ENCODE data around the gene DENND6B. TPM values are rescaled to one million over a fixed set of nuclear protein-coding genes. Genes with fewer than 3 reads are reported as not detected.
"Not testable (repeated sequence)": the region's sequence is repeated elsewhere in the genome, so short reads cannot be mapped to it uniquely, and the experiment has no call there.

Gene DENND6B, protein sequence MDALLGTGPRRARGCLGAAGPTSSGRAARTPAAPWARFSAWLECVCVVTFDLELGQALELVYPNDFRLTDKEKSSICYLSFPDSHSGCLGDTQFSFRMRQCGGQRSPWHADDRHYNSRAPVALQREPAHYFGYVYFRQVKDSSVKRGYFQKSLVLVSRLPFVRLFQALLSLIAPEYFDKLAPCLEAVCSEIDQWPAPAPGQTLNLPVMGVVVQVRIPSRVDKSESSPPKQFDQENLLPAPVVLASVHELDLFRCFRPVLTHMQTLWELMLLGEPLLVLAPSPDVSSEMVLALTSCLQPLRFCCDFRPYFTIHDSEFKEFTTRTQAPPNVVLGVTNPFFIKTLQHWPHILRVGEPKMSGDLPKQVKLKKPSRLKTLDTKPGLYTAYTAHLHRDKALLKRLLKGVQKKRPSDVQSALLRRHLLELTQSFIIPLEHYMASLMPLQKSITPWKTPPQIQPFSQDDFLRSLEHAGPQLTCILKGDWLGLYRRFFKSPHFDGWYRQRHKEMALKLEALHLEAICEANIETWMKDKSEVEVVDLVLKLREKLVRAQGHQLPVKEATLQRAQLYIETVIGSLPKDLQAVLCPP
- total RNA-seq = 1 to 10 TPM; 3.4 to 7.3 TPM

- peak; percentile 69 to 81 (median 80) for TF ChIP-seq POLR2A (IDR thresholded peaks at IDR 0.05)
- TF ChIP-seq, protein P1, sequence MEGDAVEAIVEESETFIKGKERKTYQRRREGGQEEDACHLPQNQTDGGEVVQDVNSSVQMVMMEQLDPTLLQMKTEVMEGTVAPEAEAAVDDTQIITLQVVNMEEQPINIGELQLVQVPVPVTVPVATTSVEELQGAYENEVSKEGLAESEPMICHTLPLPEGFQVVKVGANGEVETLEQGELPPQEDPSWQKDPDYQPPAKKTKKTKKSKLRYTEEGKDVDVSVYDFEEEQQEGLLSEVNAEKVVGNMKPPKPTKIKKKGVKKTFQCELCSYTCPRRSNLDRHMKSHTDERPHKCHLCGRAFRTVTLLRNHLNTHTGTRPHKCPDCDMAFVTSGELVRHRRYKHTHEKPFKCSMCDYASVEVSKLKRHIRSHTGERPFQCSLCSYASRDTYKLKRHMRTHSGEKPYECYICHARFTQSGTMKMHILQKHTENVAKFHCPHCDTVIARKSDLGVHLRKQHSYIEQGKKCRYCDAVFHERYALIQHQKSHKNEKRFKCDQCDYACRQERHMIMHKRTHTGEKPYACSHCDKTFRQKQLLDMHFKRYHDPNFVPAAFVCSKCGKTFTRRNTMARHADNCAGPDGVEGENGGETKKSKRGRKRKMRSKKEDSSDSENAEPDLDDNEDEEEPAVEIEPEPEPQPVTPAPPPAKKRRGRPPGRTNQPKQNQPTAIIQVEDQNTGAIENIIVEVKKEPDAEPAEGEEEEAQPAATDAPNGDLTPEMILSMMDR (IDR thresholded peaks at IDR 0.05) = peak in 6 of 7 experiments; percentile 31 to 99 (median 80)
- Histone ChIP-seq H3K36me3 (replicated peaks in 1 of 2; ENCODE audit: insufficient read depth in 1 of 2, low read depth in 2 of 2) (no peaks in the 10 kb centered on the region), H3K27ac (peak within 1 kb of the TSS; percentile 87 to 94 (median 93)), H3K9me3 (no peaks in the 10 kb centered on the region), H3K27me3 (no peaks in the 10 kb centered on the region), H3K4me3 (peak within 1 kb of the TSS; percentile 69 to 73), H3K4me1 (peaks cover 26% of the 10 kb centered on the region)
- peak; percentile 95 for ATAC-seq
- DNase-seq = peak; percentile 85 to 89 (median 86)
- 2% methylated on average over 69 of the region's 105 CpGs; no CpG with 5 or more reads in 1 of the 2 donors for WGBS, 2 donors
- intact Hi-C loops (cut with DNase I) = no loop called here
Measured at GRCh38 chr22:50326956-50327710, at the start of gene DENND6B. DENND6B (minus strand) TSS chr22:50327012; CDS start chr22:50326988, 24 bp downstream.

DNA sequence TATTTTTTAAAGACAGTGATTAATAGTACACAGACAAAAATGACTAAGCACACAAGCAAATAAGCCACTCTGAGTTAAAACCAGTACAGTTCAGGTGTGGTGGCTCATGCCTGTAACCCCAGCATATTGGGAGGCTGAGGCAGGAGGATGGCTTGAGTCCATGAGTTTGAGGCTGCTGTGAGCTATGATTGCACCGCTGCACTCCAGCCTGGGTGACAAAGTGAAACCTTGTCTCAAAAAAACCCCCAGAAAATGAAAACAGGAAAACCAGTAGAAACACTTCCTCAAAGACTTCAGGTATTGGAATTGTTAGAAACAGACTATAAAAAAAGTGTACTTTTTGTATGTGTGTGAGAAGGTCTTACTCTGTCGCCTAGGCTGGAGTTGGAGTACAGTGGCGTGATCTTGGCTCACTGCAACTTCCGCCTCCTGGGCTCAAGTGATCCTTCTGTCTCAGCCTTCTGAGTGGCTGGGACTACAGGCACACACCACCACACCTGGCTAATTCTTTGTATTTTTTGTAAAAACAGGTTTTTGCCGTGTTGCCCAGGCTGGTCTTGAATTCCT, 49.4 kb upstream of the DENND6B start:
- 81 to 93% methylated on average over 5 of the region's 5 CpGs for WGBS, 2 donors
- Histone ChIP-seq H3K27ac (no peak overlapping the region), H3K4me3 (no peak overlapping the region), H3K9me3 (no peaks in the 10 kb centered on the region), H3K27me3 (no peaks in the 10 kb centered on the region), H3K36me3 (replicated peaks in 1 of 2; ENCODE audit: insufficient read depth in 1 of 2, low read depth in 2 of 2) (peaks cover 2 to 5% of the 10 kb centered on the region in 2 donors), H3K4me1 (no peaks in the 10 kb centered on the region)
- DNase-seq = no peak
- intact Hi-C loops (cut with DNase I) = no loop called here
- no peak for ATAC-seq
- TF ChIP-seq, protein P1 (IDR thresholded peaks at IDR 0.05) = no peak
- no peak for TF ChIP-seq POLR2A (IDR thresholded peaks at IDR 0.05)

GRCh38 chr22:50371101-50371648, 44.4 kb upstream of the DENND6B start:
- TF ChIP-seq POLR2A (IDR thresholded peaks at IDR 0.05) = no peak
- TF ChIP-seq, protein P1 (IDR thresholded peaks at IDR 0.05) = no peak
- H3K36me3 ChIP-seq (replicated peaks in 1 of 2; ENCODE audit: insufficient read depth in 1 of 2, low read depth in 2 of 2) = peaks cover 2 to 5% of the 10 kb centered on the region in 2 donors
- no peak overlapping the region for H3K27ac ChIP-seq
- H3K9me3 ChIP-seq = no peaks in the 10 kb centered on the region
- H3K4me1 ChIP-seq = peaks cover 6% of the 10 kb centered on the region
- no peaks in the 10 kb centered on the region for H3K27me3 ChIP-seq
- ATAC-seq (no peak), DNase-seq (no peak)
- intact Hi-C loops (cut with DNase I) = no loop called here
- WGBS, 2 donors = 88 to 94% methylated on average over 2 of the region's 2 CpGs
- no peak overlapping the region for H3K4me3 ChIP-seq

DNA sequence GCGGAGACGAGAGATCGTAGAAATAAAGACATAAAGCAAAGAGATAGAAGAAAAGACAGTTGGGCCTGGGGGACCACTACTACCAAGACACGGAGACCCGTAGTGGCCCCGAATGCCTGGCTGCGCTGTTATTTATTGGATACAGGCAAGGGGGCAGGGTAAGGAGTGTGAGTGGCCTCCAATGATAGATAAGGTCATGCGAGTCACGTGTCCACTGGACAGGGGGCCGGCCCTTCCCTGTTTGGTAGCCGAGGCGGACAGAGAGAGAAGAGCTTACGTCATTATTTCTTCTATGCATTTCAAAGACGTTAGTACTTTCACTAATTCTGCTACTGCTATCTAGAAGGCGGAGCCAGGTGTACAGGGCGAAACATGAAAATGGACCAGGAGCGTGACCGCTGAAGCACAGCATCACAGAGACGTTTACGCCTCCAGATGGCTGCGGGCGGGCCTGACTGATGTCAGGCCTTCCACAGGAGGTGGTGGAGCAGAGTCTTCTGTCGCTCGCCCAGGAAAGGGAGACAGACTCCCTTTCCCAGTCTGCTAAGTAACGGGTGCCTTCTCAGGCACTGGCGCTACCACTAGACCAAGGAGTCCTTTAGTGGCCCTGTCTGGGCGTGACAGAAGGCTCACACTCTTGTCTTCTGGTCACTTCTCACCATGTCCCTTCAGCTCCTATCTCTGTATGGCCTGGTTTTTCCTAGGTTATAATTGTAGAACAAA, 41.1 kb upstream of the DENND6B start:
- Histone ChIP-seq H3K9me3 (no peaks in the 10 kb centered on the region), H3K27me3 (no peaks in the 10 kb centered on the region), H3K36me3 (replicated peaks in 1 of 2; ENCODE audit: insufficient read depth in 1 of 2, low read depth in 2 of 2) (peaks cover 0 to 2% of the 10 kb centered on the region in 2 donors), H3K4me1 (peaks cover 12% of the 10 kb centered on the region), H3K27ac (no peak overlapping the region), H3K4me3 (no peak overlapping the region)
- 95 to 96% methylated on average over 27 of the region's 27 CpGs for WGBS, 2 donors
- TF ChIP-seq POLR2A (IDR thresholded peaks at IDR 0.05) = no peak
- TF ChIP-seq, protein P1 (IDR thresholded peaks at IDR 0.05) = no peak
- DNase-seq (no peak), ATAC-seq (no peak)
- intact Hi-C loops (cut with DNase I) = loop anchor here (10.0 kb wide), 1 partner anchor 57 kb away; no protein-coding TSS in a partner anchor

- DNase-seq; ATAC-seq; H3K36me3 ChIP-seq (replicated peaks in 1 of 2; ENCODE audit: insufficient read depth in 1 of 2, low read depth in 2 of 2); H3K27ac ChIP-seq; H3K27me3 ChIP-seq; H3K4me3 ChIP-seq; H3K9me3 ChIP-seq: not testable (repeated sequence)
- peaks cover 26% of the 10 kb centered on the region for H3K4me1 ChIP-seq
- 88 to 89% methylated on average over 11 of the region's 11 CpGs for WGBS, 2 donors
- intact Hi-C loops (cut with DNase I) = loop anchor here (10.0 kb wide), 1 partner anchor 61 kb away; no protein-coding TSS in a partner anchor
Measured at GRCh38 chr22:50363803-50364194, 37.0 kb upstream of the DENND6B start.

Data from body of pancreas (tissue), 4 donors.